Measurements from ENCODE around the gene CFAP61.

CFAP61 gene

DNA sequence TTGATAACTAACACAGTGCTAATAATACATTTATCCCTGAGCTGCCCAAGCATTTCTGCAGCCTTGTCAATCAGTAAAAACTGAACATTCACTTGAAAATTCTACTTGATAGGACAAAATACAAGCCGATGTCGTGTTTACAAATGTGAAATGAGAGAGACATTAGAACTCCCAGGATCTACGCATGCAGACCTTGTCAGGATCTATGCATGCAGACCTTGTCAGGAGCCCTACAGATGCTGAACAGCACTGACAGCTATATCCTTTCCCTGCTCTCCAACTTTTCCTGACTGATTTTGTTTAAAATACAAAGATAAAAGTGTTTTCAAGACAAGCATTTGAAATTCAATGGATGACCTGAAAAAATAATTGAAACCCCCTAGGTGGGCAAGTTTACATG is 344.5 kb downstream of the CFAP61 start:
- TF ChIP-seq, protein P1, sequence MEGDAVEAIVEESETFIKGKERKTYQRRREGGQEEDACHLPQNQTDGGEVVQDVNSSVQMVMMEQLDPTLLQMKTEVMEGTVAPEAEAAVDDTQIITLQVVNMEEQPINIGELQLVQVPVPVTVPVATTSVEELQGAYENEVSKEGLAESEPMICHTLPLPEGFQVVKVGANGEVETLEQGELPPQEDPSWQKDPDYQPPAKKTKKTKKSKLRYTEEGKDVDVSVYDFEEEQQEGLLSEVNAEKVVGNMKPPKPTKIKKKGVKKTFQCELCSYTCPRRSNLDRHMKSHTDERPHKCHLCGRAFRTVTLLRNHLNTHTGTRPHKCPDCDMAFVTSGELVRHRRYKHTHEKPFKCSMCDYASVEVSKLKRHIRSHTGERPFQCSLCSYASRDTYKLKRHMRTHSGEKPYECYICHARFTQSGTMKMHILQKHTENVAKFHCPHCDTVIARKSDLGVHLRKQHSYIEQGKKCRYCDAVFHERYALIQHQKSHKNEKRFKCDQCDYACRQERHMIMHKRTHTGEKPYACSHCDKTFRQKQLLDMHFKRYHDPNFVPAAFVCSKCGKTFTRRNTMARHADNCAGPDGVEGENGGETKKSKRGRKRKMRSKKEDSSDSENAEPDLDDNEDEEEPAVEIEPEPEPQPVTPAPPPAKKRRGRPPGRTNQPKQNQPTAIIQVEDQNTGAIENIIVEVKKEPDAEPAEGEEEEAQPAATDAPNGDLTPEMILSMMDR (IDR thresholded peaks at IDR 0.05; ENCODE audit: low read depth, low read length), result no peak
- no peak for DNase-seq (ENCODE audit: extremely low read depth, low read depth)

- no peak for DNase-seq (ENCODE audit: extremely low read depth, low read depth)
- TF ChIP-seq, protein P1 (IDR thresholded peaks at IDR 0.05; ENCODE audit: low read depth, low read length), result no peak
These were observed 345.8 kb downstream of the CFAP61 start for GRCh38 chr20:20398123-20398522.

- TF ChIP-seq, protein P1 (IDR thresholded peaks at IDR 0.05; ENCODE audit: low read depth, low read length), result no peak
- DNase-seq (ENCODE audit: extremely low read depth, low read depth), result no peak
These were observed 347.5 kb downstream of the CFAP61 start for GRCh38 chr20:20399531-20400500.

DNA sequence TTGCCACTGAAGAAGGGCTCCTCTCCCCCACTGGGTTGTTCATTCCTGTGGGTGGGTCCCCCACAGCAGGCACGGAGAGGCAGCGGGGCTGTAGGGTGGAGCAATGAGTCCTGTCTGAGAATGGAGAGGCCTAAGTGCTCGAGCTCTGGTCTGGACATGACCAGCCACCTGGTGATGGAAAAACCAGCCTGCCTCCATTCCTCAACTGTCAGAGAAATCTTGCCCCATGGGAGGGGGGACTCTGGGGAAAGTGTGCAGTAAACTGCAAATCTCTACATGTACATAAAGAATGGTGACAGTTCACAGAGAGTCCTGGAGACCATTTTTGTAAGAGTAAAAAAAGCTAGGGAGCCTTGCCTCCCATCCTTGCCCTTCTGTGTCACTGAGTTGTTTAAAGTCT is 349.7 kb downstream of the CFAP61 start:
- DNase-seq (ENCODE audit: extremely low read depth, low read depth), result no peak
- TF ChIP-seq, protein P1 (IDR thresholded peaks at IDR 0.05; ENCODE audit: low read depth, low read length), result no peak

DNA sequence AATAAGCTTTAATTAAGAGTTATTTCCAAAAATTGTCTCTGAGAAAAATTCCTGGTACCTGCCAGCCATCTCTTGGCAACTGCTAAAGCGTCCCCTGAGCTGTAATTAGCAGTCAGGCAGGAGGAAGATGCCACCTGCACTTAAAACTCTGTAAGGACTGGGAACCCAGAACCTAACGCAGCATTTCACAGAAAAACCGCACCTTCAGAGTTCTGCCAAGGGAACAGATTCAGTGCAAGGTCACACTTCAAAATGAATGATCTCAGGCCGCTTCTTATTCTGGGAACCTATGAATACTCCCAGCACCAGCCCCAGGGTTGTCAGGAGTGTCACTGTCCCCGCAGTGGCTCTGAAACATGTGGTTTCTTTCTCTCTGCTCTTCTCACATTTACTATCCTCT is 352.3 kb downstream of the CFAP61 start:
- no peak for DNase-seq (ENCODE audit: extremely low read depth, low read depth)
- TF ChIP-seq, protein P1 (IDR thresholded peaks at IDR 0.05; ENCODE audit: low read depth, low read length), result no peak

DNA sequence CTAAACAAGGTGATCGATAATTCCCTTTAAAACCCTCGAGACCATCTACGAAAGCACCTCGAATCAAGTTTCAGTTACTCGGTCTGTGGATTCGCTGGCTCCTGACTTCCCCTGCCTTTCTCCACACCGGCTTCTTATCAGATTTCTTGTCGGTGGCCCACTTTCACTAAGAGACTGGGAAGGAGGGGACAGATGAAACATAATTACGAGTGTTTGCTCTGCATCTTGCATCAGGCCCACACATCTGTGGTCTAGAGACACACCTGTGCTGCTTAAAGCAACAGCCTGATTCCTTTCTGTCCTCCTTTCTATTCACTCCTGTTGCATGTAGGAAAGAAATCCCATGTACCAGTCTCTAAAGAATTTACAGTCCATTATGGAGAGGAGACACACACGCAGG is 353.3 kb downstream of the CFAP61 start:
- DNase-seq (ENCODE audit: extremely low read depth, low read depth), result no peak

GRCh38 chr20:20406306-20406705 is 354.0 kb downstream of the CFAP61 start:
- no peak for DNase-seq (ENCODE audit: extremely low read depth, low read depth)
- TF ChIP-seq, protein P1 (IDR thresholded peaks at IDR 0.05; ENCODE audit: low read depth, low read length), result no peak

More for the DNA sequence above, 353.3 kb downstream of the CFAP61 start:
- TF ChIP-seq, protein P1 (IDR thresholded peaks at IDR 0.05; ENCODE audit: low read depth, low read length), result no peak
